NCI-H1105 treated with DMSO at 0.1 percent for 48 hours (cell line): ENCODE data around the gene KRT3.
A peak's percentile ranks its signal among the peaks of the same experiment; 100 is the strongest.
"Not testable (repeated sequence)": the region's sequence is repeated elsewhere in the genome, so short reads cannot be mapped to it uniquely, and the experiment has no call there.

Experiments
- DNase-seq: peaks from one replicate; lab custom pipeline; 2025; lab: John Stamatoyannopoulos, UW

KRT3 gene

DNA sequence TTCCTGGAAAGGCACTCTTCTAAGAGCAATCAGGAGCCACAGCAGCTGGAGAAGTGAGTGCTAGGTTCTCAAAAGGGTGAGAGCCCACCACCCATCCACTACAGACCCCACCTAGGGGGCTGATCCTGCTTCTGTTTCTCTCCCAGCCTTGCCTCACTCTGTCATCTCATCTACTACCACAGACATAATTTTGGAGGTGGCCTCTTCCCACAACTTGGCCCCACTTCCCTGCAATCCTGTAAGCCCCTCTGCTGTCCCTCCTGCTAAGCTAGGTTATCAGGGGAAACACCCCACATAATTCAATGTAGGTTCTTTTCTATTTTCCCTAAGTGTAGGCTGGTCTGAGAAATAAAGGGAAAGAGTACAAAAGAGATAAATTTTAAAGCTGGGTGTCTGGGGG, 35.3 kb downstream of the KRT3 start:
- DNase-seq = no peak

DNA sequence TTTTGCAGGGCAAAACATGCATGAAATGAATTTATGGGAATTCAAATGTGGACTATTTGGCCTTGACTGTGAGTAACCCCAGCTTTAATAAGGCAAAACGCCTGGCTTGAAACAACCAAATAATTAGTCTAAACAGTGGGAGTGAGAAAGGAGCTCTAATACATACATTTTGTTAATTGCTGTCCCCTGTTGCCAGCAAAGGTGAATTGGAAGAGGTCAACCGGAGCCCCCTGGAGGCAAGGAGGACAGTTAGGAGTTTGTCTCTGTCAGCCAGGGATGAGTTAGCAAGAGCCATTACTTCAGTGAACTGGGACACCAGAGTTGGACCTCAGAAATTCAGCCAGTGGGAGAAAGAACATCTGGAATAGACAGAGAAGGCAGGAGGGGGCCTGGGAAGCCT, 36.2 kb downstream of the KRT3 start:
- no peak for DNase-seq

DNA sequence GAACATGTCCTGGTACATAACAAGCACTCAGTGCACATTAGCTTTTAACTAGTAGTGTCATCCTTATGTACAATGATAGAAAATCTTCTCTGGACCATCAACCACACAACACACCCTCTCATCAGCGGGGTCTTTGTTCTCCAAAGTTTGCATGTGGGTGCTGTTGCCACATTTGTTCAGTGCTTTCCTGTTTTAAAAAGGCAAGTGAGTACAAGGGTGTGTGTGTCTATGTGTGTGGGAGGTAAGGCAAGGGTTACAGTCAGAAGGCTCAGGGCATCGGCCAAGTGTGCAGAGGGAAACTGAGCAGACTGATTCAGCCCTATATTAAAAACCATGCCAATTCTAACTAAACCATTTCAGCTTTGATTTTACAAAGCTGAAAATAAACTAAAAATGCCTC, 36.7 kb downstream of the KRT3 start:
- DNase-seq = no peak

DNA sequence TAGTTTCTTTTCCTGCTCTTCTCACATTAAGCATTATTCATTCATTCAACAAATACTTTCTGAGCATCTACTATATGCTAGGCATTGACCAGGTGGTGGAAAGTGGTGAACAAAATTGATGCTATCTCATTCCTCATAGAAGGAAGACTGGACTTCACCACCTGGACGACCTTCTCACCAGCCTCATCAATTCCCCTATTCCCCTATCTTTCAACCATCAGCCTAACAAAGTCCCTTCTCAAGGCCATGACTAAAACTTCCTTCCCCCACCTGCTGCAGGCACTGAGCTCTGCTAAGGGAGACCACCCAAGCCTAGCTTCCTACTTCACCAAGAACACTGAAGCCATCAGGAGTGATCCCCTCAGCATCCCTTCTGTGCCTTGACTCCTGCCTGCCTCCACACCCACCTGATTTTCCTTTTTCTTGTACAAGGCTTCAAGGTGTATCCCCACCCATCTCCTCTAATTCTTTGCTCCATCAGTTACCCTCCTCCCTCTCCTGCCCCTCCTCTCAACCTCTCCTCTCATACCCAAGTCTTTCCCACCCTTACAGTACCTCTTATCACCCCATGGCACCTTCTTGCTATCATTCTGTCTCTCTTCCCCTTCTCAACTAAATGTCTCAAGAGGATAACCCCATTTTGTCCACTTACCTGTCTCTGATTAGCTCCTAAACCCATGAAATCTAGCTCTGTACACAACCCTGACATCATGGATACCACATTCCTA, 38.3 kb downstream of the KRT3 start:
- no peak for DNase-seq

DNA sequence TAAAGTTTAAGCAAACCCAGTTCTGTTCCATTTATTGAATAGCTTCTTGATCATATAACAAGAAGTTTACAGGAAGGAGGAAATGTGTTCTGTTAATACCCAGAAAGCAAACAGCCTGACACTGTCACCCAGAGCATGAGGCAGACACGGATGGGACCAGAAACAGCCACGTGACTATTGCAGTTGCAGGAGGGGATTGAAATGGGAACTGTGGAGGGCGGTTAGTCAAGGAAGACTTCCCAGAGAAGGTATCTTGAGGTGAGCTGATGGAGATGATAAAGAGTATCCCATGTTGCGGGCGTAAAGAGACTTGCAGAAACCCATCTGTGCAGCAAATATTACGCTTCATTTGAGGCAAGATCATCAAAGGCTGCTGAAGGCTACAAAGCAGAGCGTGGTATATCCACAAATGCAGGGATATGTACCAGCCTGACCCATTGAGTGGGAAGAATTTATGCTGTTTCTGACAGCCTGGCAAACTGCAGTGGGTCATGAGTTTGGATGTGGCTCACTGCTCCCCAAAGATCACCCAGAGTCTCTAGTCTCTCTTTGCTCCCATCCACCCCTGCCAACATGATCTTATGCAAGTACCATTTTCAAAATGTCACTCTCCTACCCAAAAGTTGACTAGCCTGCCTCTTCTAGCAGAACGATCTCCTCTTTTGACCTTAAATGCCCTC, 39.5 kb downstream of the KRT3 start:
- no peak for DNase-seq

DNA sequence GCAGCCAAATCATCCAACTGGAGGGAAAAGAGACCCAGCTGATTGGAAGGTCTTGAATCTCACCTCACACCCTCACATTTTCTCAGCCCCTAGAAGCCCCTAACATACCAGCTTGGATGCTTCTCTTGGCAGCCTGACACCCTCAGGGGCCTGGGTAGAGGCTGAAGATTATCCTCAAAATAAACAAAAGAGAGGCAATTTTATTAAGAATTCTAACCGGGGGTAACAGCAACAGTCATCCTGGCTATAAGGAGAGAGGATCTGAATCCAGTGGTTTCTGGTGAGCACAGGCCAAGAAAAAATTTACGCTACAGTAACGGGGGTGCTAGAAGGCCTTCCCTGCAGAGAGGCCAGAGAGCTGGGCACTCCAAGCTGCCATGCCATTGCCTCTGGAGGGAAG, 40.4 kb downstream of the KRT3 start:
- no peak for DNase-seq

DNA sequence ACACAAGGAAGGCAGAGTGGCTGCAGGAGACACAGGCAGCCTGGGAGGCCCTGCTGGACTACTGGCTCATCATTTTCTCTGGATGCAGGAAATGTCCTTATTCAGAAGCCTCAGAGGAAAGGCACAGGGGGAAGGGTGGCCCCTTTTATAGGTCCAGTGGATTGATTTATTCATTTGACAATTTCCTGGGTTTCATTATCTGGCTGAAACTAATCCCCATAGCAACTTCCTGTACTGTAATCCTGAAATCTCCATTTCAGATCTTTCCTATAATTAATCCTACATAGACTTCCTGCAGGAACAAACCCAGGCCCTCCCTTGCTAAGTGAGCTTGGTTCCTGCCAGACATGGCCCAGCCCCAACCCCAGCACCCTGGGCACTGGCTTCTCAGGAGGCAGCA, 41.8 kb downstream of the KRT3 start:
- DNase-seq = no peak

DNA sequence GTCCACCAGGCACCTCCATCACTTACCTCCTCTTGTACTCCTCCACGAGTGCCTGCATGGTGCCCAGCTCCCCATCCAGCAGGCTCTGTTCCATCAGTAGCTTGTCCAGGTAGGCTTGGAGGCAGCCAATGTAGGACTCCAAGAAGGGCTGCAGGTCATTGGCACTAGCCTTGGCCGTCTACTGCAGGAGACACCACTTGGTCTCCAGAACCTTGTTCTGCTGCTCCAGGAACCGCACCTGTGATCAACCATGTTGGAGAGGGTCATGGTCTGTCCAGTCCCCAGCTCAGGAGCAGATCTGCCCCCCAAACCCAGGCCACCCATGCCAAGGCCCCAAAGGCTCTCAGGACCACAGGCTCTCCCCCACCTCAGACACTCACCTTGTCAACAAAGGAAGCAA, 42.6 kb downstream of the KRT3 start:
- no peak for DNase-seq

DNA sequence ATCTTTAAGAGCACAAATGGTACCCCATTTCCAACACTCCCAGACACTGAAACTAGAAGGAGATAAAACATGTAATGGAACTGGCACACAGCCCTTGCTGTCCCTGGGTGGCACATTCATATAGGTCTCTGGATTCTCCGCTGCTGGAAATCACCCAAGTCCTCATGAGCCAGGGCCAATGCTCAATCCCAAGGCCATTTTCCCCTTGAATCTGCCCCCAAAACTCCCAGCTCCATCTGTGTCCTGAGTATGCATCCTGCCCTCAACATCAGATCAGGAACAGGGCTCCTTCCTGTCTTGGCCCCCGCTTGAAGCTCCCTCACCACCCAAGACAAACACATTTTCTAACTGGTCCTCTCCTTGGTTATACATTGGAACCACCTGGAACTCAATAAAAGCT, 43.4 kb downstream of the KRT3 start:
- no peak for DNase-seq

DNA sequence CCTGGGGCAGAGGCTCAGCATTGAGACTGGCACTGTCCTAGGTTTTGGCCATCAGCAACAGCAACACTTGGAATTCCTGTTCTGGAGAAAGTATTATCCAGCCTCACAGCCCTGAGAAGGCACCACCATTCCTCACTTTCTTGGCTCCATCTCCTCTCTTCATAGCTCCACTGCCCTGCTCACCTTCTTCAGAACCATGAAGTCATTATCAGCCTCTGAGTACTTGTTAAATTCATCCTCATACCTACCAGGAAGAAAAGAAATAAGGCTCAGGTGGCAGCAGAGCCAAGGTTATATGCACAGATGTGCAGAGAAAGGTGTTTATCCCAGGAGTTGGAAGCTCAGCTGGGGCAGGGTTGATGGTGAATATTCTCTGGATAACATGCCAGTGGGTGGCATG, 44.1 kb downstream of the KRT3 start:
- DNase-seq = no peak

DNA sequence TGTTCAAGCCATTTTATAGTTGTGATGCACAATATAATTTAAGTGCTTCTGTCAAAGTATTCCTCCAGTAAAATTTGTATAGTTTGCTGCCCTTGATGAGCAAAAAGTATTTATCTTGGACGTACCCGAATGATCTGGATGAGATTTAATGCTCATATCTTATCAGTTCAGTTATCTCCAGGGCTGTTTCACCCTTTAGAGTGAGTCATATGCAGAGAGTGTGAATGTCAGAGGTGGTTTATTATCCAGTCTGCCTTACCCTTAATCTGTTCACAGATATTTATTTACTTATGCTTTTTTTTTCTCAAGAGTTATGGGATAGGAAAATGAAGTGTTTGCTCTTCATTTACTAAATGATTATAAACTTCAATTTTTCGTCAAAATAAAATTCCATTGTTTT, 45.4 kb downstream of the KRT3 start:
- not testable (repeated sequence) for DNase-seq

DNA sequence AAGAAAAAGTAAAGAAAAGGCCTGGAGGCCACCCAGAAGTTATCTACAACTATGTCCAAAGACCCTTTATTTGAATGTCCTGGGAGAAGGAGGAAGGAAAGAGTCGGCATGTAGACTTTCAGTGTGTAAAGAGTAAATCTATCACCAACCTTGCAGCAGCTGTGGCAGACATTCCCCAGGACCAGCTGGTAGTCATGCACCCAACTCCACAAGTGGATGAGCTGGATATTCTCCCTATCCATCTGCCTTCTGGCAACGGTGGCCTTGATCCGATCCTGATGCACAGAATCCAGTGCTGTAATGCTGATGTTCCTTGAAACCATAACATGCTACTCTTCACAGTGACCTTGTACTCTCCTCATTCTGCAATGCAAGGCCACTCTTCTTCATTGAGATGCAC, 46.1 kb downstream of the KRT3 start:
- DNase-seq = no peak

DNA sequence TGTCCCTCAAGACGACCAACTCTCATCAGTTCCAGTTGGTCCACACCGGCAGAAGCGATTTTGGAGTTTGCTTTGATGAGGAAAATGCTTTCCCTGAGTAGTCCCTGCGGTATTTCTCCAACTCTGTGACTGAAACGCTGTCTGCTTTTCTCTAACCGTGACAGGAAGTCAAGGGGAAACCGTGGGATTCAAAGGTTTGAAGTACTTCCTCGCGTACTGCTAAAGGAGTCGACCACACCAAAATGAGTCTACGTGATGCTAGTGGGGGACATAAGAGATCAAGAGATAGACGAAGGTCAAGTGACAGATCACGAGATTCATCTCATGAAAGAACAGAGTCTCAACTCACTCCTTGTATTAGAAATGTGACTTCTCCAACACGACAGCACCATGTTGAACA, 47.3 kb downstream of the KRT3 start:
- no peak for DNase-seq

DNA sequence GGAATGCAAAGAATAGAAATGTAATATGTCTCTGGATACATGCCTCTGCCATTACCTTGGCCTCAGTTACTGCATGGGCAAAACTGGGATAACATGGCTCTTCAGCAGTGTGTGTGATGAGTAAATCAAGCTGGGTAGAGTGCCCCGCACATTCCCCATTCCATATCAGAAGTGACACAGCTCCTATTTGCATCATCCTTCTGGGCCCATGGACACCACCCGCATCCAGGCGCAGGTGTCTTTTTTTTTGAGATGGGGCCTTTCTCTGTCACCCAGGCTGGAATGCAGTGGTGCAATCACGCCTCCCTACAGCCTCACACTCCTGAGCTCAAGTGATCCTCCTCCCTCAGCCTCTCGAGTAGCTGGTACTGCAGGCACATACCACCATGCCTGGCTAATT, 50.4 kb downstream of the KRT3 start:
- no peak for DNase-seq

DNA sequence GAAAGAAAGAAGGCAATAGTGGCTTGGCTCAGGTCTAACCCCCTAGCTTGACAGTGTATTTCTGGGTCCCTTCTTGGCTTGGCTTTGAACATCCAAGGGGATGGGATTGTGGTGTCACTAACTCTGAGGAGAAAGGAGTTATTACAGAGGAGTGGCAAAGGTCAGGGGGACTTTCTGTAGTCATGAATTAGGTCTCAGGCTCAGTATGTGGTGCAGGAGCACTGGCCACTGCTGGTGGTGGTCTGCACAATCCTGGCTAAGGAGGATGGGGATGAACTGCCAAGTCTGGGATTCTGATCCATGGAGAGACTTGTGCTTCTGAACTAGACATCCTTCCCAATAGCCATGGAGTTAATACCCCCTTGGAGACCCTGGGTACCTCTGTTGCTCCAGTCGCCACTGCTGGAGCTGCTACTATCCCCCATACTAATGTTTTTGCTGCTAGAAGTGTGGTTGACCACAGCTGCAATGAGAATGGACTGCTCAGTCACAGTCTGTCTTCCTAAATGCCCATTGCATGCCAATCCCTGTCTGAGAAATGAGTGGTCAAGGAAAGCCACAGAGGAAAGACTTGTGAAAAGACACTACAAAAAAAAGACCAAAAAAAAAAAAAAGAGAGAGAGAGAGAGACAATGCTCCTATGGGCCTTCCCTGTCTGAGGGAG, 51.3 kb downstream of the KRT3 start:
- no peak for DNase-seq

DNA sequence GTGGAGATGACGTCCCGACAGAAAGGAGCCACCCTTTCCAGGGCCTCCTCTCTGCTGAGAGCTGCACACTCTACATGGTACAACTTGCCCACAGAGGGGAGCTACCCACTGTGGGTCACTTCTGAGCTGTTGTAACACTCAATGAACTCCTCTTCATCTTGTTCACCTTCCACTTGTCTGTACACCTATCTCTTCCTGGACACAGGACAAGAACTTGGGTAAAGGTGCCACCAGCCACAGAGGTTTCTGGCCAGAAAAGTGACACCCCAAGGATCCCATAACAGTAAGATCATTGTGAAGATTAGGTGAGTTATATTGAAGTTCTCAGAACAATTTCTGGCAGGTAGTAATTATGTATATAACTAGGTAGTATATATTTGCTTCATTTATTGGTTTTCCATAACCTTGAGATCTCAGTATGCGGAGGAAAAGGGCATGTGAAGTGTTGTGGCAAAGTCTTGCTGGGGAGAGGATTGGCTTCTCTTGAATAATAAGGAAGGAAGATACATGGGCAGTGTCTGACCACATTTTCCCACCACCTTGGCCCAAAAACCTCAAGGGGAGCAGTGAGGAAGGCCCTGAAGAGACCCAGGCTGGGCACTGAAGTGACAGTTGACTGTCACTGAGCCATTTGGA, 53.0 kb downstream of the KRT3 start:
- no peak for DNase-seq

DNA sequence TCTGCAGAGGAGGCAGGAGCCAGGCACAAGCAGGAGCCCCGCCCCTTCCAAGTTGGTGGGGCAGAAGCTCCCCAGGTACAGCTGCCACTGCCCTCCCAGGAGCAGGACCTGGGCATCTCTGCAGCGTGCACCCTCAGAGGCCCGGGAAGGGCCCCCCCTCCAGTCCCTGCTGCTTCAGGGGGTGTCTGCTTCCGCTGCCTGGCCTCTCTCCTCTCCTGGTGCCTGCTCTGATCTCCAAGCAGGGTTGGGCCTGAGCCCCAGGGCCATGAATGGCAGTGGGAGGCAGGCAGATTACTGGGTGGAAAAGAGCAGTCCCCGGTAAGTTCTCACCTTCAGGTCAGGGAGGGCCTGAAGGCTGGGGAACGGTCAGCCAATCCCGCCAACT, 53.7 kb downstream of the KRT3 start:
- DNase-seq = no peak

DNA sequence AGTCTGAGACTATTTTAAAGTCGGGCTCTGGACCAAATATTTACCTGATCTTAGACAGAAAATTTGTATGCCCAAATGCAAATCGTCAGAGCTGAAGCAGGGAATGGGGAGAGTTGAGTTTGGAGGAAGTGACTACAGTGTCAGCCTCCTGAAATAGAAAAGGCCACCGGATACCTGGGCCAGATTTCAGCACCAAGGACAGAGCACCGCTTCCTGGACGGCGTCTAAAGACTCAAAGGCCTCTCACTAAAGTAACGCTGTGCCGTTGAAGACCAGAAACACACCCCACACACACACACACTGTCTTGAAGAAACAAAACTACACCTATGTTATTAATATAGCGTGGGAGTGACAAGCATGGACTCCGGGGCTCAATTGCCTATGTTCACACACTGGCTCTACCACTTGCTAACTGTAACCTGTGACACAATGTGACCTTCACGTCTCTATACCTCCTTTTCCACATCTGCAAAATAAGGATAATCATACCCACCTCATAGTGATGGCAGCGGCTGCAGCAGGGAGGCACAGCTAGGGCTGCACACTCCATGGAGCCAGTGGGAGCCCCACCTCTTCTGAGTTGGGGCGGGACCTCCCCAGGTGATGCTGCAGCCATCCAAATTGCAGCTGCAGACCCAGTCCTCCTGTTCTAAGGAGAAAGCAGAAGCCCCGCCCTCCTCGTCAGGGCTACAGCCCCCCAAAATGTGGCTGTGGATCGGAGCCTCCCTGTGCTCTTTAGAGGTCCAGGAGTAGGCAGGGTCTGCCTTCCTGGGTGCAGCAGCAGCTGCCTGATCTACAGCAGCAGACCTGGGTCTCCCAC, 54.3 kb downstream of the KRT3 start:
- DNase-seq = no peak

DNA sequence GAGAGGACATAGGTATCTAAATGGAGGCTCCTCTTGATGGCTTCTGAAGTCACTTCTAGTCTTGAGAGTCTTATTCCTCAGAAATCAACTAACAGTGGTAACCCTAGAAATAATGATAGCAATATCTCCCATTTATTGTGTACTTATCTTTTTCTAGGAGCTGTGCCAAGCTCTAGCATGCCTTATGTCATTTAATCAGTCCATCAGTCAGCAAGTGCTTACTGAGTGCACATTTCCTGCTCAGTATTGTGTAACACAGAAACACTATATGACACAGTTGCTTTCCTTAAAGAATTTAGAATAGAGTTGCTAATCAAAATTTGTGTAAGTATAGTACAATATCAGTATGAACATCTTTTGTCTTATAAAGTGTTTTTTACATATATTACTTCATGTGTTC, 55.3 kb downstream of the KRT3 start:
- peak; percentile 70 for DNase-seq

DNA sequence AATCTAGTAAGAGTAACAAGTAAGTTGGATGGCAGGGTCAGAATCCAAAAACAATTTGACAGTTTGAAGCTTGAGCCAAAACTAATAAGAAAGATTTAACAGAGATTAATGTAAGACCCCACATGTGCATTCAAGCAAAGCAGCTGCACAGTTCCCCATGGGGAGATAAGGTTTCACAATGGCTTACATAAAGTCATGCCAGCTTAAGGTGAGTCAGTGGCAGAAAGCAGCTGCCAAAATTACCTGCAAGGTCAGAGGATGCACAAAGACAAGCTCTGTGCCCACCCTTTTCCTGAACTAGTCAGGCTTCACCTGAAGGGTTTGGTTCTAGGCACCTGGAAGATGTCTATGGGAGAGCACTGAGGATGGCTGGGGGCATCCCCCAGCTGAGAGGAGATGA, 56.0 kb downstream of the KRT3 start:
- peak; percentile 14 for DNase-seq
